ENCODE measurements around the gene GPAT2.

DNA sequence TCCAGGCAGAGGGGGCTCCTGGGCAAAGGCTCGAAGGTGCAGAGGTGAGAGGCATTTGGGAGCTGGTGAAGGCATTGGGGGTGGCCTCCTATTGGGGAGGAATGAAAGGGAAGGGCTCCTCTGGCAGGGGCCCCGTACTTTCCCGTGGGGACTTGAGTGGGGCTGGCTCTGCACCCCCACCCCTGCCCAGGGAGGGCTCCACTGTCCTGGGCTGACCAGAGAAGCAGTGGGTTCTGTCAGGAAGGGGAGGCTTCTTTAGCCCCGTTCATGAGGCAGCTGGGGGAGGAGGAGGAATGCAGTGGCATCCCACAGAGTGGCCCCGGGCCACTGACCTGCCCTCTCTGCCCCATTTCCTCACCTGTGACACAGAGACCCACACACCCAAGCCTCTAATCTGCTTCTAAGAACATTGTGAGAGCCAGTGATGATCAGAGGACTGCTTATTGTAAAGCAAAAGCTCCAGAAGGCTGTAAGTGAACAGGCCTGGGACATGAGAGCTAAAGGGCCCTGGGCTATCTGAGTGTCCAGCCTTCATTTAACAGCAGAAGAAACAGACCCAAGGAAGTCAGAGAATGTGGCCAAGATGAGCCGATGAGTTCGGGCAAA lies 38.6 kb upstream of the GPAT2 start:
- TF ChIP-seq CTCF (conservative IDR thresholded peaks at IDR 0.05) (no peak), EZH2 (IDR thresholded peaks at IDR 0.05; ENCODE audit: low read depth) (no peak)
